GM19372 (cell line): Measurements from ENCODE around the gene SF3B1.
"Not testable (repeated sequence)": the region's sequence is repeated elsewhere in the genome, so short reads cannot be mapped to it uniquely, and the experiment has no call there.

ENCODE experiments used
- ATAC-seq: cut with Tn5 transposase; IDR thresholded peaks from one replicate; pipeline ENCODE4 v1.9.1; 2021; ENCODE audit warnings: mild to moderate bottlenecking, low read depth, moderate library complexity; ENCODE audit not compliant: unreplicated experiment

SF3B1 gene

GRCh38 chr2:197348721-197349360 lies 86.0 kb downstream of the SF3B1 start:
- ATAC-seq = no peak

DNA sequence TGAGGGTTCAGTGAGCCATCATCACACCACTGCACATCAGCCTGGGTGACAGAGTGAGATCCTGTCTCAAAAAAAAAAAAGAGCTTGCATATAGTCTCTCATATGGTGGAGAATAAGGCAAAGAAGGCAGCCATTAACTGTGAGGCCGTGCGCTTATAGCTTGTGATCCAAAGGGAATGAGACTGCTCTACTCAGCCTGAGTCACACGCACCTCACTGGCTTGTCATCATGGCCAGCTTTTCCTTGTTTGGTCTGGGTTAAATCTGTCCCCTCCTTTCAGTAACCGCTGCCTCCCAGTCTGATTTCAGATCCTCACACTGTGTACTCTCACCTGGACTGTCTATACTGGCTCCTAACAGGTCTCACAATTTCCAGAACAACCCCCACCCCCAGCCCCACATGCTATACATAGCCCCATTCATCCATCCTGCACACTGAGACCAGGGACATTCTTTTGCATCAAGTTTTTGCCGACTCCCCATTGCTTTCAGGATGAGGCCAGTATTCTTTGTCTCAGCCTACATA lies 88.9 kb downstream of the SF3B1 start:
- no peak for ATAC-seq

DNA sequence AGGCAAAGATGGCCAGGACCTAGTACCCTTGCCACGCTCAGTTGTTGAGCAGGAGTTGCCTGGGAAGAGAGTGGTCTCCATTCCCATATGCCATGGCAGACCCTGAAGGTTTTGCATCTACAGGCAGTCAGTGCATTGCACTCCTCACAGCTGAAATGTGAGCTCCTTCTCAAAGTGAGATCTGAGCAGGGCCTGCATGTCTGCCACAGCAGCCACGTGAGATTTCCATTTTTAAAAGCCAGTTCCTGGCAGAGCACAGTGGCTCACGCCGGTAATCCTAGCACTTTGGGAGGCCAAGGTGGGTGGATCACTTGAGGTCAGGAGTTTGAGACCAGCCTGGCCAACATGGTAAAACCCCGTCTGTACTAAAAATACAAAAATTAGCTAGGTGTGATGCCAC lies 90.9 kb downstream of the SF3B1 start:
- not testable (repeated sequence) for ATAC-seq

- no peak for ATAC-seq
Measured at GRCh38 chr2:197340591-197340990, 94.2 kb downstream of the SF3B1 start.
